GM19035 (cell line): ENCODE measurements around the gene RYR2.

Experiments used
- ATAC-seq: cut with Tn5 transposase; IDR thresholded peaks from one replicate; pipeline ENCODE4 v1.9.1; 2021; ENCODE audit not compliant: unreplicated experiment

Gene RYR2

GRCh38 chr1:237041795-237042525 lies at the start of gene RYR2:
Gene RYR2 (plus strand): TSS chr1:237042184. CDS start chr1:237042522, 338 bp downstream.
- no peak for ATAC-seq

DNA sequence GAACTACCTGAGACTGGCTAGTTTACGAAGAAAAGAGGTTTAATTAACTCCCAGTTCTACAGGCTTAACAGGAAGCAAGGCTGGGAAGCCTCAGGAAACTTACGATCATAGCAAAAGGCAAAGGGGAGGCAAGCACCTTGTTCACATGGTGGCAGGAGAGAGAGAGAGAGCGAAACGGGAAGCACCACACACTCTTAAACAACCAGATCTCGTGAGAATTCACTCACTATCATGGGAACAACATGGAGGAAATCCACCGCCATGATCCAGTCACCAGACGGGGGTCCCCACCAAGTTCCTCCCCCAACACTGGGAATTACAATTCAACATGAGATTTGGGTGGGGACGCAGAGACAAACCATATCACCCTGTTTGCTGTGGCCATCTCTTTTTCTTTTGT lies 49.5 kb upstream of the RYR2 start:
- ATAC-seq = no peak

- no peak for ATAC-seq
These were observed 47.5 kb upstream of the RYR2 start for GRCh38 chr1:236994450-236994849.

DNA sequence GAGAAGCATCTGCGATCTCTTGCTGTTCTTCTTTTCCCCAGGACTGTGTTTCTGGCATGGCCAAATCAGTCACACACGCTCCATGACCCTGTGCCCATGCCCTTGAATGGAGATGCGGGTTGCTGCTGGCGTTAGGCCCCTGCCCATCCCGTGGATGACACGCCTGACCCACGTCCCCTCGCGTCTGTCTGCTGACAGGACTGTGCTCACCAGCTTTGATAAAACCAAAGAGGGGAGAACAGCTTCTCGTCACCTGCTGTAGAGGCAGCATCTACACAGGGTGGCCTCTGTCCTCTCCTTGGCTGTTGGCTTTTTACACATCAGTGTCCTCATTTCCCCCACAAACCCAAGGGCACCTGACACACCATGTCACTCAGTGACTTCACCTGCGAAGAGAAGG lies 44.6 kb upstream of the RYR2 start:
- ATAC-seq = no peak

DNA sequence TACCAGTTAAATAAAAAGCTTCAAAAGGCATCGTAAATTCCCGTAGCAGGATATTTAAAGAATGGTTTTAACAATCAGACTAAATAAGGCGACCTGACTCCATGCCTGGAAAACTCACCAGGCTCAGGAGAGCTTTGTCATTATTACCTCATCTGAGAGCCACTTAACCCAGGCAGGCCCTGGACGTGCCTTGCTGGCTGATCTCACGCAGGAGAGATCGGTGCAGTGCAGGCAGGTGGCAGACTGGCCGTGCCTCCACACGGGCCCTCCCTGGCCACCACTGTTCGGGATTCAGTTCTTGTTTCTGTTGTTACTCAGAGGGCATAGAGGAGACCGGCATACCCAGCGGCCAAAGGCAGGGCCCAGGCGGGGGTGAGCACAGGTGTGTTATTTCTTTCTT lies 44.1 kb upstream of the RYR2 start:
- ATAC-seq = no peak

DNA sequence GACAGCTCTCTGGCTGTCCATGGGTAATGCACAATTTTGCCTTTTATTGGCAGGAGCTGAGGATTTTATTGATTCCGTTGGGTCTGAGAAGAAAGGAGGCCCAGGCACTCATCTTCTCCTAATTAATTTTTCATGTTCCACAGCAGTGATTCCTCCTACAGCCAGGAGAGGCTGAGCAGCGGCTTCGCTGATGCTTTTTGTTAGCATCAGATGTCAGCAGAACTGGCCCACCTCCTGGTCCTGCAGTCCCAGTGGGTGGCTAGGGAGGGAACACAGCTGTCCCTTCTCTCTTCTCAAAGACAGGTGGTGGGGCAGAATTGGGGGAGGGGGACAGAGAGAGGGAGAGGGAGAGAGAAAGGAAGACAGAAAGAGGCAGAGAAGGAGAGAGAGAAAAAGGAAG lies 43.4 kb upstream of the RYR2 start:
- no peak for ATAC-seq

DNA sequence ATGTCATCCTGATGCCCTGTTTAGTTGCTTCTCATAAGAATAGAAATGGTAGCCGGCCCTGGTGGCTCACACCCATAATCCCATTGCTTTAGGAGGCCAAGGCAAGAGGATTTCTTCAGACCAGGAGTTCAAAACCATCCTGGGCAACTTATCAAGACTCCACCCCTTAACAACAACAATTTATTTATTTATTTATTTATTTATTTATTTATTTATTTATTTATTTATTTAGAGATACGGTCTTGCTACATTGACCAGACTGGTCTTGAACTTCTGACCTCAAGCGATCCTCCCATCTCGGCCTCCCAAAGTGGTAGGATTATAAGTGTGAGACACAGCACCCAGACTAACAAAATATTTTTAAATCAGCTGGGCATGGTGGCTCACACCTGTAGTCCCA lies 41.8 kb upstream of the RYR2 start:
- ATAC-seq = no peak

DNA sequence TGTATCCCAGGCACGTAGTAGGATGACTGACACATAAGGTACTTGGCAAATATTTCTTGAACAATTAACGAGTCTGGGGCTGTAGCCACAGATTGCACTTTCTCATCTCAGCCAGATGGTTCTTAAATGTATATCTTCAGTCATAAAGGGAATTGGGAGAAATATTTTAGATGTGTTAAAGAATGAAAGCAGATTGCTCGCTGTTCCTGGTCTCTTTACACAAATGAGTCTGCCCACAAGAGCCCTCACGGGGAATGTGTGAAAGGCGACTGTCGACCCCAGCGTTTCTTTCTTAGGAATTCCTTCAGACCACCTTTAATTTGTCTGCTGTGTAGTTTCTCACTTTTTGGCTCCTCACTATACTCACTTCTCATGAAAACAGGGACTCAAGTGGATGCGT lies 38.5 kb upstream of the RYR2 start:
- no peak for ATAC-seq

DNA sequence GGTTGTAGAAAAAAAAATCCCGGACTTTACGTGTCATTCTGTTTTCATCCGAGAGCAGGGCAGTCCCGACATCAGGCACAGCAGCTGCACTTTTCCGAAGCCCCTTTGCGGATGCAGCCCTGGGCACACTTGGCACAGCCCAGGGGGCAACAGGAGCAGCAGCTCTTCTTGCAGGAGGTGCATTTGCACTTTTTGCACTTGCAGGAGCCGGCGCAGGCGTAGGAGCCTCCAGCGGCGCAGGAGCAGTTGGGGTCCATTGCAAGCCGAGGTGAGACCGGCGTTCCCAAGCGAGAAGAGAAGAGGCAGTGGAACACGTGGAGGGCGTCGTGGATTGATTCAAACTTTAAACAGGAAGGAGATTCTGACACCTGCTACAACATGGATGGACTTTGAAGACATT lies 37.9 kb upstream of the RYR2 start, which contains the start of gene MT1HL1:
Gene MT1HL1, minus strand, starts transcription at position 326 of the 400 bp plus-strand sequence. Its CDS starts 69 bp downstream, at position 257.
- ATAC-seq = no peak

DNA sequence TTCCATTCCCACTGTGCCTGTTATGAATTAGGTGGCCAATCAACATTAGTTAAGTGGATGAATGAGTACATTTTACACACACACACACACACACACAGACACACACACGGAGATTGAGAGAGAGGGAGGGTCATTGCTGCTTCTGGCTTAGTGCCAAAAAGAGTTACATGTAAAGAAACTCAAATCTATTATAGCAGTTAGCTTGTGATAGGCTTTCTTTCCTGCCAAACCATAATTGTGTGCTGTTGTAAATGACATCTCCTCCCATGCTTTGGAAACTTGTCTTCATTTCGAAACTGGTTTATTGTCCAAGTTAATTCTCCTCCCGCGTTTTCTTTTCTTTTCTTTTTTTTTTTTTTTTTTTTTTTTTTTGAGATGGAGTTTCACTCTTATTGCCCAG lies 36.3 kb upstream of the RYR2 start:
- ATAC-seq = no peak

- ATAC-seq = no peak
These were observed 34.7 kb upstream of the RYR2 start for GRCh38 chr1:237007147-237007881.

- no peak for ATAC-seq
These were observed 32.4 kb upstream of the RYR2 start for GRCh38 chr1:237009611-237010010.

DNA sequence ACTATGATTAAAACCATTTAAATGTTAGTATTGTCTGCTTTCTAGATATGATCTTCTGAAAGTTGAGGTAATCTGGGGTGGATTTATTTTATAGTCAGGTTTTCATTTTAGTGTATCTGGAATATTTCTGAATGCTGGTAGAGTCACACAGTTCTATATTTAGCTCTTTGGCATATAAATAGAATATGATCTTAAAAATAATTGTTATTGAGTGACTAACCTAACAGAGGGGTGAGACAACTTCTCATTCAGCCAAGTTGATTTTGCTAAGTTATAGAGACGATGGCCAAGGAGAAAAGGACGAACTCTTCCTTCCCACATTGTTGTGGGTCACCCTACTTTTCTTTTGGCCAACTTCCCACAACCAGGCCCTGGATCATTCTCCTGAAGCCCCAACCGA lies 30.6 kb upstream of the RYR2 start:
- no peak for ATAC-seq

- ATAC-seq = no peak
These were observed 29.6 kb upstream of the RYR2 start for GRCh38 chr1:237012361-237012760.

DNA sequence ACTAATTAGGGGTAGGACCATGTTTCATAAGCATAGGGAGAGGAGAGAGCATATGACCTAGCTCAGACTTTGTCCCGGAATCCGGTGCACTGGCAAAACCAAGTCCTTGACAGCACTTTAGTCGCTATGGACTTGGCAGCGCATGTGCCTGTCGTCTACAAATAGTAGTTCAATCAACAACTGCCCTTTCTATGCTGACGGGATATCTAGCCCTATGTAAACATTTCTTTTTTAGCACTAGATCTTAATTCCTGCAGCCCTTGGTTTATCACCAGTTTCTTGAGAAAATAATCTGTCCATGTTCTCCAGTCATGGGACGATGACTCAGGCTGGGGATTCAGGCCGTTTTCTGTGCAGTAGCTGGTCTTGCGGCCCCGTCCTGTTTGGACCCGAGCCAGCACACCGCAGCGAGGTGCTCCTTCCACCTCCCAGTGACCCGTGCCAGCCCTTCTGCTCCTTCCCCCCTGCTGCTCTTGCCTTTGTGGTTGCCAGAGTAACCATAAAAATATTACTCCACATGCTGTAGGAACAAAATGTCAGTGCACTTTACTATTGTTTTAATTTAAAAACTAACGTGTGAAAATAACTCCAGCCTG lies 29.1 kb upstream of the RYR2 start:
- no peak for ATAC-seq

DNA sequence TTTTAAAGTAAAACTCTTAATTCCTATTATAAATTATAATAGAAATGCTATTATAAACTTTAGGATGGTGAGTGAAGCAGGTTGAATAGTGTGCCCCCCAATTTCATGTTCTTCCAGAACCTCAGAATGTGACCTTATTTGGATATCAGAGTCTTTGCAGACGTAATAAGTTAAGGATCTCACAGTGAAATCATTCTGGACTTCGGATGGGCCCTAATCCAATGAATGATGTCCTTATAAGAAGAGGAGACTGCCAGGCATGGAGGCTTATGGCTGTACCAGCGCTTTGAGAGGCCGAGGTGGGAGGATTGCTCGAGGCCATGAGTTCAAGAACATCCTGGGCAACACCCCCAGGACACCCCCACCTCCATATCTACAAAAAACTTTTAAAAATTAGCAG lies 28.4 kb upstream of the RYR2 start:
- no peak for ATAC-seq

DNA sequence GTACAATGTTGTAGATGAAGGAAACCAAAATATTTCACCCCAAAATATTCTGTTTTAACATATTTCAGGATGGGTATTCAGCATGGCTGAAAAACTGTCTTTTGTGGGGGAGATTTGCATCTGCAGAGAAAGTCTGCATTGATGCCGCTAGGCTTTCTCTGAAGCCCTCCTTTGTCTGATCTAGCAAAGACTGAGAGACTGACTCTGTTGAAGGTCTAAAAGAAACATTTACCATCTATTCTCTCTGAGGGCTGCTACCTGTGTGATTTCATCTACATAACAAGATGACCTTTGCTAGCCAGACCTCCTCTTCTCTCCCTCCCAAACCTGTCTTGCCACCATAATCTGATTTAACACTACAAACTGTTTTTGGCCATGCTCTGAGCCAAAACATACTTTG lies 25.4 kb upstream of the RYR2 start:
- no peak for ATAC-seq

DNA sequence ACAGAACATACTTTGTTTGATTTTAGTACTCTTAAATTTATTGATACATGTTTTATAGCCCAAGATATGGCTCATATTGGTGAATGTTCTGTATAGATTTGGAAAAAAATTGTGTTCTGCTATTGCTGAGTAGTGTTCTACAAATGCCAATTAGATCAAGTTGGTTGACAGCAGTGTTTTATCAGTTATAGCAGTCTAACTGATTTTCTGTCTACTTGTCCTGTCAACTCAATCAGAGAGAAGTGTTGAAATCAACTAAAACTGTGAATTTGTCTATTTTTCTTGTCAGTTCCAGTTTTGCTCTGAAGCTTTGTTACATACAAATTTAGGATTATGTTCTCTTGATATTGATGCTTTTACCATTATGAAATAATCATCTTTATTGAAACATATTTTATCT lies 23.1 kb upstream of the RYR2 start:
- ATAC-seq = no peak

- no peak for ATAC-seq
These were observed 16.5 kb upstream of the RYR2 start for GRCh38 chr1:237025358-237026074.

GRCh38 chr1:237029240-237029639 lies 12.7 kb upstream of the RYR2 start:
- no peak for ATAC-seq

GRCh38 chr1:237029850-237030535 lies 12.0 kb upstream of the RYR2 start:
- no peak for ATAC-seq
